Activated CD8-positive, alpha-beta memory T cell treated with anti-CD3 and anti-CD28 coated beads for 48 hours (primary cell): ENCODE results near the gene TMPRSS6.

Experiments
- DNase-seq, 3 experiments: peaks; one replicate each; pipeline ENCODE4 v3.0.0-alpha.2; 2020; ENCODE audit warnings: low read depth in 2 of 3, low spot score in 2 of 3

The TMPRSS6 gene

GRCh38 chr22:37015587-37015878 lies 94.0 kb downstream of the TMPRSS6 start:
- DNase-seq = no peak
